Measurements from ENCODE around the gene ALS2CL.

The ALS2CL gene

DNA sequence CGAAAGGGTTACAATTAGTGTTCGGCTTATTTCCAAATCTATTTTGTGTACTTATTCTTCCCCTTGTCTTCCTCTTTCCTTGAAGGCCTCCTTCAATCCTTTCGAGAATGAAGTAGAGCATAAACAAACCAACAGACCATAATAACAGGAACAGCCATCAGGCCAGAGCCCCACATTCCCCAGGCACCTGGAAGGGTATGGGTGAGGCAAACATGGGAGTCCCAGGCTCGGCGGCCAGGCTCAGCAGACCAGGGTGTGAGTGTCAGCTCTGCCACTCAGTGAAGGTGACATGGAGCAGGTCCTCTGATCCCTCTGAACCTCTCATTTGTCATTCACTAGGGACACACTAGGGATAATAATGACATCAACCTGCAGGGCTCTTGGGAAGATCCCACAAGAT, 13.8 kb downstream of the ALS2CL start:
- no peak for TF ChIP-seq CTCF (IDR thresholded peaks at IDR 0.05; ENCODE audit: low read depth, low read length)
- no peak for DNase-seq (ENCODE audit: extremely low read depth, low read depth)

- no peak for TF ChIP-seq CTCF (IDR thresholded peaks at IDR 0.05; ENCODE audit: low read depth, low read length)
These were observed 15.2 kb downstream of the ALS2CL start for GRCh38 chr3:46678280-46678679.

DNA sequence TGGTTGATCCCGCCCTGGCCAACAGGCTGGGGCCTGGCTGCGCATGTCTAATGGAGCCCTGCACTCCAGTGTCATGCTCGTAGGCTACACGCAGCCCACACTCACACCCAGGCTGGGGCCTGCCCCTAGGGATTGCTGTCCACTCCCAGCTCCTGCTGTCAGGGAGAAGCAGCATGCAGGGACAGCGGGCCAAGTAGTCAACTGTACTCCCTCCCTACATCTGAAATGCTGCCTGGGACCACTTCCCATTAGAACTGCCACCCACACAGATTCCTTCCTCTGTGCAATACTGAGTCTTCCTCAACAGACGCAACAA, 16.1 kb downstream of the ALS2CL start:
- no peak for DNase-seq (ENCODE audit: extremely low read depth, low read depth)

More at GRCh38 chr3:46678280-46678679, 15.2 kb downstream of the ALS2CL start:
- no peak for DNase-seq (ENCODE audit: extremely low read depth, low read depth)

GRCh38 chr3:46676601-46677410, 16.7 kb downstream of the ALS2CL start:
- no peak for DNase-seq (ENCODE audit: extremely low read depth, low read depth)
- TF ChIP-seq CTCF (IDR thresholded peaks at IDR 0.05; ENCODE audit: low read depth, low read length): no peak

More for the DNA sequence above, 16.1 kb downstream of the ALS2CL start:
- no peak for TF ChIP-seq CTCF (IDR thresholded peaks at IDR 0.05; ENCODE audit: low read depth, low read length)

- no peak for TF ChIP-seq CTCF (IDR thresholded peaks at IDR 0.05; ENCODE audit: low read depth, low read length)
- no peak for DNase-seq (ENCODE audit: extremely low read depth, low read depth)
These were observed 17.5 kb downstream of the ALS2CL start for GRCh38 chr3:46675843-46676567.

- DNase-seq (ENCODE audit: extremely low read depth, low read depth): no peak
- TF ChIP-seq CTCF (IDR thresholded peaks at IDR 0.05; ENCODE audit: low read depth, low read length): no peak
These were observed 18.1 kb downstream of the ALS2CL start for GRCh38 chr3:46675426-46675825.

All from AG09319 (cell line).